ENCODE data around the gene KCTD12. TPM values are rescaled to one million over a fixed set of nuclear protein-coding genes. Genes with fewer than 3 reads are reported as not detected.

The KCTD12 gene
- total and polyA plus RNA-seq, 10 donors, result 13.4 to 164 (median 82.5) TPM

GRCh38 chr13:76851961-76852360 is 34.2 kb downstream of the KCTD12 start:
- intact Hi-C loops (cut with DNase I; ENCODE audit: low total_unique reads), result no loop called here
- H3K9me3 ChIP-seq, result no peaks in the 10 kb centered on the region
- H3K27me3 ChIP-seq (replicated peaks in 1 of 7), result no peaks in the 10 kb centered on the region
- 75 to 97% (median 85%) methylated on average over 4 of the region's 4 CpGs for whole genome bisulfite sequencing, 5 donors
- H3K4me1 ChIP-seq, result peaks cover 0 to 11% (median 0%) of the 10 kb centered on the region in 6 donors
- no peak overlapping the region for H3K4me3 ChIP-seq
- no peaks in the 10 kb centered on the region for H3K36me3 ChIP-seq
- no peak for TF ChIP-seq POLR2AphosphoS5 (IDR thresholded peaks at IDR 0.05)
- TF ChIP-seq CTCF (IDR thresholded peaks at IDR 0.05 in 8 of 11, conservative IDR thresholded peaks at IDR 0.05 in 3 of 11), result no peak
- TF ChIP-seq POLR2A (IDR thresholded peaks at IDR 0.05), result no peak
- DNase-seq, result no peak
- no peak overlapping the region for H3K27ac ChIP-seq

GRCh38 chr13:76849493-76849892 is 36.7 kb downstream of the KCTD12 start:
- no peaks in the 10 kb centered on the region for H3K27me3 ChIP-seq (replicated peaks in 1 of 7)
- no peaks in the 10 kb centered on the region for H3K9me3 ChIP-seq
- TF ChIP-seq CTCF (IDR thresholded peaks at IDR 0.05 in 8 of 11, conservative IDR thresholded peaks at IDR 0.05 in 3 of 11), result no peak
- TF ChIP-seq POLR2A (IDR thresholded peaks at IDR 0.05), result no peak
- no peak for TF ChIP-seq POLR2AphosphoS5 (IDR thresholded peaks at IDR 0.05)
- WGBS, 5 donors, result 86 to 96% (median 93%) methylated on average over 6 of the region's 6 CpGs
- no peak for DNase-seq
- no peak overlapping the region for H3K4me3 ChIP-seq
- intact Hi-C loops (cut with DNase I; ENCODE audit: low total_unique reads), result no loop called here
- H3K27ac ChIP-seq, result no peak overlapping the region
- no peaks in the 10 kb centered on the region for H3K36me3 ChIP-seq
- H3K4me1 ChIP-seq, result peaks cover 0 to 11% (median 0%) of the 10 kb centered on the region in 6 donors

- WGBS, 5 donors, result 43 to 75% (median 57%) methylated on average over 3 of the region's 3 CpGs
- Histone ChIP-seq H3K4me1 (peaks cover 0 to 11% (median 0%) of the 10 kb centered on the region in 6 donors), H3K27ac (no peak overlapping the region), H3K27me3 (replicated peaks in 1 of 7) (no peaks in the 10 kb centered on the region), H3K9me3 (no peaks in the 10 kb centered on the region), H3K36me3 (no peaks in the 10 kb centered on the region), H3K4me3 (no peak overlapping the region)
- no peak for TF ChIP-seq CTCF (IDR thresholded peaks at IDR 0.05 in 8 of 11, conservative IDR thresholded peaks at IDR 0.05 in 3 of 11)
- TF ChIP-seq POLR2A (IDR thresholded peaks at IDR 0.05), result no peak
- TF ChIP-seq POLR2AphosphoS5 (IDR thresholded peaks at IDR 0.05), result no peak
- intact Hi-C loops (cut with DNase I; ENCODE audit: low total_unique reads), result no loop called here
- DNase-seq, result no peak
These were observed 37.6 kb downstream of the KCTD12 start for GRCh38 chr13:76848596-76848995.

- no peak for DNase-seq
- Histone ChIP-seq H3K27ac (no peak overlapping the region), H3K4me1 (peaks cover 0 to 11% (median 0%) of the 10 kb centered on the region in 6 donors), H3K36me3 (no peaks in the 10 kb centered on the region), H3K27me3 (replicated peaks in 1 of 7) (no peaks in the 10 kb centered on the region), H3K9me3 (no peaks in the 10 kb centered on the region), H3K4me3 (no peak overlapping the region)
- WGBS, 5 donors, result 76 to 80% (median 79%) methylated on average over 4 of the region's 4 CpGs
- TF ChIP-seq POLR2A (IDR thresholded peaks at IDR 0.05) (no peak), POLR2AphosphoS5 (IDR thresholded peaks at IDR 0.05) (no peak), CTCF (IDR thresholded peaks at IDR 0.05 in 8 of 11, conservative IDR thresholded peaks at IDR 0.05 in 3 of 11) (no peak)
- intact Hi-C loops (cut with DNase I; ENCODE audit: low total_unique reads), result no loop called here
These were observed 39.8 kb downstream of the KCTD12 start for GRCh38 chr13:76846363-76846762.
